Neural progenitor cell (in vitro differentiated cells): ENCODE data around the gene HABP4. TPM values are rescaled to one million over a fixed set of nuclear protein-coding genes. Genes with fewer than 3 reads are reported as not detected.

Experiments used
- DNase-seq: peaks from one replicate; pipeline ENCODE4 v3.0.0-alpha.2; 2016; ENCODE audit warnings: low spot score
- H2AFZ ChIP-seq: fragments of 200-600 bp; sonication (generic); replicated peaks from 2 replicates; pipeline ENCODE4 v1.6.1; 2016; ENCODE audit warnings: antibody characterized with exemption
- H3F3A ChIP-seq: fragments of 200-600 bp; sonication (generic); 2 replicates; pipeline ENCODE4 v1.6.1; 2016; ENCODE audit warnings: antibody characterized with exemption, low read depth
- H3K27ac ChIP-seq: fragments of 200-600 bp; sonication (generic); 2 replicates; pipeline ENCODE4 v1.5.1; 2016; ENCODE audit warnings: mild to moderate bottlenecking
- H3K27me3 ChIP-seq: fragments of 200-600 bp; sonication (generic); 2 replicates; pipeline ENCODE4 v1.6.1; 2016; ENCODE audit warnings: mild to moderate bottlenecking, moderate library complexity
- H3K36me3 ChIP-seq: fragments of 200-600 bp; sonication (generic); 2 replicates; pipeline ENCODE4 v1.5.1; 2016
- H3K4me1 ChIP-seq: fragments of 200-600 bp; sonication (generic); 2 replicates; pipeline ENCODE4 v1.6.1; 2016; ENCODE audit warnings: mixed run types
- H3K4me2 ChIP-seq: fragments of 200-600 bp; sonication (generic); 2 replicates; pipeline ENCODE4 v1.6.1; 2016
- H3K4me3 ChIP-seq: fragments of 200-600 bp; sonication (generic); 2 replicates; pipeline ENCODE4 v1.5.1; 2016
- H3K79me2 ChIP-seq: fragments of 200-600 bp; sonication (generic); 2 replicates; pipeline ENCODE4 v1.6.1; 2016; ENCODE audit warnings: low read depth
- H3K9ac ChIP-seq: fragments of 200-600 bp; sonication (generic); 2 replicates; pipeline ENCODE4 v1.6.1; 2016
- H3K9me3 ChIP-seq: fragments of 200-600 bp; sonication (generic); 2 replicates; pipeline ENCODE4 v1.5.1; 2016; ENCODE audit warnings: low read depth
- H4K20me1 ChIP-seq: fragments of 200-600 bp; sonication (generic); 2 replicates; pipeline ENCODE4 v1.6.1; 2016; ENCODE audit warnings: low read depth
- H3K27ac Mint-ChIP-seq: 3 replicates; pipeline ENCODE4 v1.8.0; 2021; ENCODE audit warnings: mixed read lengths
- H3K27me3 Mint-ChIP-seq: 2 replicates; pipeline ENCODE4 v1.8.0; 2022; ENCODE audit warnings: low read depth, mild to moderate bottlenecking, inconsistent platforms, moderate library complexity, mixed read lengths; ENCODE audit not compliant: insufficient read depth
- H3K36me3 Mint-ChIP-seq: 3 replicates; pipeline ENCODE4 v1.8.0; 2021; ENCODE audit warnings: mixed read lengths
- H3K4me1 Mint-ChIP-seq: 3 replicates; pipeline ENCODE4 v1.8.0; 2021; ENCODE audit warnings: mixed read lengths
- H3K4me3 Mint-ChIP-seq: 3 replicates; pipeline ENCODE4 v1.8.0; 2021; ENCODE audit warnings: mild to moderate bottlenecking, moderate library complexity, mixed read lengths
- H3K9me3 Mint-ChIP-seq: 3 replicates; pipeline ENCODE4 v1.8.0; 2020; ENCODE audit warnings: mixed read lengths
- EZH2 ChIP-seq: fragments of 200-600 bp; sonication (generic); IDR thresholded peaks from 2 replicates; pipeline ENCODE4 v1.6.1; 2017; ENCODE audit warnings: antibody characterized with exemption, mild to moderate bottlenecking, moderate library complexity
- EZH2phosphoT487 ChIP-seq: fragments of 200-600 bp; sonication (generic); IDR thresholded peaks from 2 replicates; pipeline ENCODE4 v1.6.1; 2017; ENCODE audit warnings: antibody characterized with exemption
- total RNA-seq: library from RNA; depleted of rRNA; stranded (reverse); fragments of >200 nt; gene quantifications from 2 replicates; pipeline ENCODE4 v1.2.3, GENCODE V29; 2015; ENCODE audit warnings: low replicate concordance
- TF ChIP-seq, protein P1 (sequence below): fragments of 200-600 bp; sonication (generic); IDR thresholded peaks from 2 replicates; pipeline ENCODE4 v1.5.1; 2017; ENCODE audit warnings: antibody characterized with exemption, mild to moderate bottlenecking

Gene HABP4
- total RNA-seq, 1 donor from 2014 or later: 12.3 TPM

DNA sequence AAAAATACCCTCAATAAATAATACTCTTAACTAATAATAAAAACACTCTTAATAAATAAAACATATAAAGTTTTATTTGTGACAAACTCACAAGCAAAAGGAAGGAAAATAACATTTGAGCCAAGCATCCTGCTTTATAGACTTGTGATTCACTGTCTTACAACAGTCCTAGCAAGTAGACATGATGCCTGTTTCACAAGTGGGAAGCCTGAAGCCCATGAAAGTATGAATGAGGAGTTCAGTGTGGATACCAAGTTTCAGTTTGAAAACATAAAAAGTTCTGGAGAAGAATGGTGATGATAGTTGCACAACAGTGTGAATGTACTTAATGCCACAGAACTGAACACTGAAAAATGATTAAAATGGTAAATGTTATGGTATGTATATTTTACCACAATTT is 10.9 kb downstream of the HABP4 start:
- H3K4me3 ChIP-seq: no peak overlapping the region
- H3K4me1 ChIP-seq: peaks cover 15% of the 10 kb centered on the region
- Mint-ChIP-seq H3K36me3 (peaks cover 15% of the 10 kb centered on the region), H3K4me1 (peaks cover 10% of the 10 kb centered on the region), H3K9me3 (no peaks in the 10 kb centered on the region), H3K27ac (no peak overlapping the region), H3K4me3 (no peak overlapping the region), H3K27me3 (no peaks in the 10 kb centered on the region)
- H3K9ac ChIP-seq: no peak overlapping the region
- no peak overlapping the region for H3K4me2 ChIP-seq
- TF ChIP-seq EZH2phosphoT487 (no peak), EZH2 (no peak)
- TF ChIP-seq, protein P1, sequence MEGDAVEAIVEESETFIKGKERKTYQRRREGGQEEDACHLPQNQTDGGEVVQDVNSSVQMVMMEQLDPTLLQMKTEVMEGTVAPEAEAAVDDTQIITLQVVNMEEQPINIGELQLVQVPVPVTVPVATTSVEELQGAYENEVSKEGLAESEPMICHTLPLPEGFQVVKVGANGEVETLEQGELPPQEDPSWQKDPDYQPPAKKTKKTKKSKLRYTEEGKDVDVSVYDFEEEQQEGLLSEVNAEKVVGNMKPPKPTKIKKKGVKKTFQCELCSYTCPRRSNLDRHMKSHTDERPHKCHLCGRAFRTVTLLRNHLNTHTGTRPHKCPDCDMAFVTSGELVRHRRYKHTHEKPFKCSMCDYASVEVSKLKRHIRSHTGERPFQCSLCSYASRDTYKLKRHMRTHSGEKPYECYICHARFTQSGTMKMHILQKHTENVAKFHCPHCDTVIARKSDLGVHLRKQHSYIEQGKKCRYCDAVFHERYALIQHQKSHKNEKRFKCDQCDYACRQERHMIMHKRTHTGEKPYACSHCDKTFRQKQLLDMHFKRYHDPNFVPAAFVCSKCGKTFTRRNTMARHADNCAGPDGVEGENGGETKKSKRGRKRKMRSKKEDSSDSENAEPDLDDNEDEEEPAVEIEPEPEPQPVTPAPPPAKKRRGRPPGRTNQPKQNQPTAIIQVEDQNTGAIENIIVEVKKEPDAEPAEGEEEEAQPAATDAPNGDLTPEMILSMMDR: no peak
- H3K27ac ChIP-seq: no peak overlapping the region
- no peaks in the 10 kb centered on the region for H3K9me3 ChIP-seq
- no peaks in the 10 kb centered on the region for H4K20me1 ChIP-seq
- no peaks in the 10 kb centered on the region for H3K36me3 ChIP-seq
- peaks cover 5% of the 10 kb centered on the region for H3K79me2 ChIP-seq
- peaks cover 5% of the 10 kb centered on the region for H3F3A ChIP-seq
- H3K27me3 ChIP-seq: no peaks in the 10 kb centered on the region
- H2AFZ ChIP-seq: no peak overlapping the region
- no peak for DNase-seq

DNA sequence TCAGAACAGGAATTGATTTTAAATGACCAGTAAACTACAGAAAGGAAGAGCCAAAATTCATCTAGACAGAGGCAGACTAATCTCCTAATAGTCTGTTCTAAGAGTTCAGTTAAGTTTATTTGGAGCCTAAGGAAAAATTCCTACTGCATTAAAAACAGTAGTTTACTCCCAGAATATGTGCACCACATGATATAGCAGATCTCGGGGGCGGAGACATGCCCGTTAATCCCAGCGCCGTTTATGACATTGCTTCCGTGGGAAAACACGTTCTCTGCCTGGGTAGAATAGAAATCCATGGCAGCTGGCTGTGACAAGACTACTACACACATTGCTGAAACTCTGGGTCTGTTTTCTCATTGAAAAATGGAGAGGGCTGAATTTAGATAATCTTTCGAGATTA is 11.4 kb downstream of the HABP4 start:
- no peak overlapping the region for H3K4me3 Mint-ChIP-seq
- H3K4me3 ChIP-seq: no peak overlapping the region

DNA sequence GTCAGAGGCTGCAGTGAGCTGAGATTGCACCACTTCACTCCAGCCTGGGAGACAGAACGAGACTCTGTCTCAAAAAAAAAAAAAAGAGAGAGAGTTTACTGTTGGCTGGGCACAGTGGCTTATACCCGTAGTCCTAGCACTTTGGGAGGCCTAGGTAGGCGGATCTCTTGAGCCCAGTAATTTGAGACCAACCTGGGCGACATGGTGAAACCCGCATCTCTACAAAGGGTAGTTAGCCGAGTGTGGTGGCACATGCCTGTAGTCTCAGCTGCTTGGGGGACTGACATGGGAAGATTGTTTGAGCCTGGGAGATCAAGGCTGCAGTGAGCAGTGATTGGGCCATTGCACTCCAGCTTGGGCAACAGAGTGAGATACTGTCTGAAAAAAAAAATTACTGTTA is 12.6 kb downstream of the HABP4 start:
- H3K4me3 Mint-ChIP-seq: no peak overlapping the region

More for the DNA sequence above, 11.4 kb downstream of the HABP4 start:
- H3K9me3 ChIP-seq: no peaks in the 10 kb centered on the region
- DNase-seq: no peak
- H3K4me1 ChIP-seq: peaks cover 15% of the 10 kb centered on the region
- H2AFZ ChIP-seq: no peak overlapping the region
- peaks cover 15% of the 10 kb centered on the region for H3K36me3 Mint-ChIP-seq
- no peaks in the 10 kb centered on the region for H3K9me3 Mint-ChIP-seq
- no peak overlapping the region for H3K27ac ChIP-seq
- H3K9ac ChIP-seq: no peak overlapping the region
- no peaks in the 10 kb centered on the region for H4K20me1 ChIP-seq
- no peak overlapping the region for H3K27ac Mint-ChIP-seq
- peaks cover 10% of the 10 kb centered on the region for H3K4me1 Mint-ChIP-seq
- no peaks in the 10 kb centered on the region for H3K36me3 ChIP-seq
- H3K4me2 ChIP-seq: no peak overlapping the region
- no peaks in the 10 kb centered on the region for H3K27me3 Mint-ChIP-seq
- no peaks in the 10 kb centered on the region for H3K27me3 ChIP-seq
- peaks cover 5% of the 10 kb centered on the region for H3F3A ChIP-seq
- TF ChIP-seq EZH2phosphoT487 (no peak), EZH2 (no peak)
- TF ChIP-seq, protein P1: no peak
- H3K79me2 ChIP-seq: peaks cover under 1% of the 10 kb centered on the region

More for the DNA sequence above, 12.6 kb downstream of the HABP4 start:
- H4K20me1 ChIP-seq: no peaks in the 10 kb centered on the region
- Mint-ChIP-seq H3K9me3 (no peaks in the 10 kb centered on the region), H3K36me3 (peaks cover 18% of the 10 kb centered on the region), H3K4me1 (peaks cover 10% of the 10 kb centered on the region), H3K27me3 (no peaks in the 10 kb centered on the region), H3K27ac (no peak overlapping the region)
- H3K9me3 ChIP-seq: no peaks in the 10 kb centered on the region
- peaks cover 5% of the 10 kb centered on the region for H3F3A ChIP-seq
- TF ChIP-seq EZH2phosphoT487: no peak
- TF ChIP-seq, protein P1: no peak
- TF ChIP-seq EZH2: no peak
- peak; percentile 46 for DNase-seq
- no peak overlapping the region for H2AFZ ChIP-seq
- no peak overlapping the region for H3K9ac ChIP-seq
- H3K27ac ChIP-seq: no peak overlapping the region
- no peak overlapping the region for H3K4me2 ChIP-seq
- no peaks in the 10 kb centered on the region for H3K36me3 ChIP-seq
- no peaks in the 10 kb centered on the region for H3K27me3 ChIP-seq
- H3K79me2 ChIP-seq: no peaks in the 10 kb centered on the region
- H3K4me1 ChIP-seq: peaks cover 15% of the 10 kb centered on the region
- H3K4me3 ChIP-seq: no peak overlapping the region
